SK-N-SH treated with all-trans-retinoic acid at 6 μM for 48 hours (cell line): ENCODE results near the gene PFDN2.
"Not testable (repeated sequence)": the region's sequence is repeated elsewhere in the genome, so short reads cannot be mapped to it uniquely, and the experiment has no call there.

Source experiments
- ATAC-seq: fragments of 200-7000 bp; cut with Tn5 transposase; 3 replicates; pipeline ENCODE4 v1.9.1; 2020; ENCODE audit warnings: mild to moderate bottlenecking, moderate library complexity
- ARNTL ChIP-seq: fragments of 450-650 bp; formaldehyde crosslinking; IDR thresholded peaks from 2 replicates; pipeline ENCODE4 v1.5.0; 2020; ENCODE audit warnings: low read depth, mild to moderate bottlenecking, moderate library complexity, borderline replicate concordance
- BACH2 ChIP-seq: fragments of 250-450 bp; sonication (Bioruptor Pico); IDR thresholded peaks from 2 replicates; pipeline ENCODE4 v1.9.0; 2021; ENCODE audit warnings: mild to moderate bottlenecking, borderline replicate concordance
- CSDC2 ChIP-seq: fragments of 250-450 bp; sonication (Bioruptor Pico); IDR thresholded peaks from 2 replicates; pipeline ENCODE4 v1.5.0; 2020; ENCODE audit warnings: mild to moderate bottlenecking, moderate library complexity
- CSRNP3 ChIP-seq: fragments of 250-450 bp; sonication (Bioruptor Pico); IDR thresholded peaks from 2 replicates; pipeline ENCODE4 v1.5.1; 2021; ENCODE audit warnings: mild to moderate bottlenecking, moderate library complexity
- ESRRG ChIP-seq: fragments of 250-450 bp; sonication (Bioruptor Pico); IDR thresholded peaks from 2 replicates; pipeline ENCODE4 v1.6.1; 2021; ENCODE audit warnings: mild to moderate bottlenecking
- GLIS3 ChIP-seq: fragments of 250-450 bp; sonication (Bioruptor Pico); IDR thresholded peaks from 2 replicates; pipeline ENCODE4 v1.5.0; 2020; ENCODE audit warnings: mild to moderate bottlenecking, moderate library complexity
- ISL1 ChIP-seq: fragments of 250-450 bp; sonication (Bioruptor Pico); IDR thresholded peaks from 2 replicates; pipeline ENCODE4 v2.1.2; 2022; ENCODE audit warnings: mild to moderate bottlenecking, moderate library complexity
- PATZ1 ChIP-seq: fragments of 250-450 bp; sonication (Bioruptor Pico); IDR thresholded peaks from 2 replicates; pipeline ENCODE4 v1.8.0; 2020; ENCODE audit warnings: mild to moderate bottlenecking, moderate library complexity, borderline replicate concordance
- PPARA ChIP-seq: fragments of 250-450 bp; sonication (Bioruptor Pico); IDR thresholded peaks from 2 replicates; pipeline ENCODE4 v1.5.0; 2020; ENCODE audit warnings: mild to moderate bottlenecking, borderline replicate concordance
- RARB ChIP-seq: fragments of 250-450 bp; sonication (Bioruptor Pico); IDR thresholded peaks from 2 replicates; pipeline ENCODE4 v1.8.0; 2021; ENCODE audit warnings: mild to moderate bottlenecking, moderate library complexity
- SNAI2 ChIP-seq: fragments of 250-450 bp; sonication (Bioruptor Pico); IDR thresholded peaks from 2 replicates; pipeline ENCODE4 v1.5.0; 2020; ENCODE audit warnings: mild to moderate bottlenecking, moderate library complexity
- ZC3H10 ChIP-seq: fragments of 250-450 bp; sonication (Bioruptor Pico); IDR thresholded peaks from 2 replicates; pipeline ENCODE4 v1.5.1; 2021; ENCODE audit warnings: mild to moderate bottlenecking, moderate library complexity
- ZFP3 ChIP-seq: fragments of 250-450 bp; sonication (Bioruptor Pico); IDR thresholded peaks from 2 replicates; pipeline ENCODE4 v1.5.0; 2020; ENCODE audit warnings: mild to moderate bottlenecking, moderate library complexity
- ZNF565 ChIP-seq: fragments of 450-650 bp; formaldehyde crosslinking; conservative IDR thresholded peaks from 2 replicates; pipeline ENCODE4 v1.5.0; 2020; ENCODE audit warnings: low read depth, mild to moderate bottlenecking, moderate library complexity
- ZNF70 ChIP-seq: fragments of 450-650 bp; formaldehyde crosslinking; IDR thresholded peaks from 2 replicates; pipeline ENCODE4 v1.5.0; 2020; ENCODE audit warnings: mild to moderate bottlenecking, moderate library complexity
- ZNF8 ChIP-seq: fragments of 450-650 bp; formaldehyde crosslinking; IDR thresholded peaks from 2 replicates; pipeline ENCODE4 v1.5.0; 2020; ENCODE audit warnings: mild to moderate bottlenecking, moderate library complexity
- TF ChIP-seq, protein P1 (sequence below): fragments of 250-450 bp; sonication (Bioruptor Pico); IDR thresholded peaks from 2 replicates; pipeline ENCODE4 v1.8.0; 2021; ENCODE audit warnings: low read depth, mild to moderate bottlenecking, moderate library complexity, borderline replicate concordance
- TF ChIP-seq, protein P2 (sequence below): fragments of 250-450 bp; sonication (Bioruptor Pico); IDR thresholded peaks from 2 replicates; pipeline ENCODE4 v1.5.1; 2020; ENCODE audit warnings: low read depth, mild to moderate bottlenecking, moderate library complexity
- TF ChIP-seq, protein P3 (sequence below): fragments of 250-450 bp; sonication (Bioruptor Pico); IDR thresholded peaks from 2 replicates; pipeline ENCODE4 v1.5.0; 2020; ENCODE audit warnings: mild to moderate bottlenecking, moderate library complexity

PFDN2 gene

GRCh38 chr1:161119092-161119903 lies 1.5 kb upstream of the PFDN2 start:
- peak; percentile 73 for ATAC-seq

GRCh38 chr1:161115961-161116360 lies 1.9 kb downstream of the PFDN2 start:
- not testable (repeated sequence) for ATAC-seq

More at GRCh38 chr1:161119092-161119903, 1.5 kb upstream of the PFDN2 start:
- TF ChIP-seq ARNTL (CRISPR knock-in tag) (no peak), ZNF8 (CRISPR knock-in tag) (no peak), ZFP3 (CRISPR knock-in tag) (no peak), CSRNP3 (CRISPR knock-in tag) (no peak), GLIS3 (CRISPR knock-in tag) (0 out of 2 replicates have a peak, but pooled peaks have one; percentile 4)
- TF ChIP-seq, protein P1, sequence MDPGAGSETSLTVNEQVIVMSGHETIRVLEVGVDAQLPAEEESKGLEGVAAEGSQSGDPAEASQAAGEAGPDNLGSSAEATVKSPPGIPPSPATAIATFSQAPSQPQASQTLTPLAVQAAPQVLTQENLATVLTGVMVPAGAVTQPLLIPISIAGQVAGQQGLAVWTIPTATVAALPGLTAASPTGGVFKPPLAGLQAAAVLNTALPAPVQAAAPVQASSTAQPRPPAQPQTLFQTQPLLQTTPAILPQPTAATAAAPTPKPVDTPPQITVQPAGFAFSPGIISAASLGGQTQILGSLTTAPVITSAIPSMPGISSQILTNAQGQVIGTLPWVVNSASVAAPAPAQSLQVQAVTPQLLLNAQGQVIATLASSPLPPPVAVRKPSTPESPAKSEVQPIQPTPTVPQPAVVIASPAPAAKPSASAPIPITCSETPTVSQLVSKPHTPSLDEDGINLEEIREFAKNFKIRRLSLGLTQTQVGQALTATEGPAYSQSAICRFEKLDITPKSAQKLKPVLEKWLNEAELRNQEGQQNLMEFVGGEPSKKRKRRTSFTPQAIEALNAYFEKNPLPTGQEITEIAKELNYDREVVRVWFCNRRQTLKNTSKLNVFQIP = no peak
- TF ChIP-seq, protein P2, sequence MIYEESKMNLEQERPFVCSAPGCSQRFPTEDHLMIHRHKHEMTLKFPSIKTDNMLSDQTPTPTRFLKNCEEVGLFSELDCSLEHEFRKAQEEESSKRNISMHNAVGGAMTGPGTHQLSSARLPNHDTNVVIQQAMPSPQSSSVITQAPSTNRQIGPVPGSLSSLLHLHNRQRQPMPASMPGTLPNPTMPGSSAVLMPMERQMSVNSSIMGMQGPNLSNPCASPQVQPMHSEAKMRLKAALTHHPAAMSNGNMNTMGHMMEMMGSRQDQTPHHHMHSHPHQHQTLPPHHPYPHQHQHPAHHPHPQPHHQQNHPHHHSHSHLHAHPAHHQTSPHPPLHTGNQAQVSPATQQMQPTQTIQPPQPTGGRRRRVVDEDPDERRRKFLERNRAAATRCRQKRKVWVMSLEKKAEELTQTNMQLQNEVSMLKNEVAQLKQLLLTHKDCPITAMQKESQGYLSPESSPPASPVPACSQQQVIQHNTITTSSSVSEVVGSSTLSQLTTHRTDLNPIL (CRISPR knock-in tag) = no peak

DNA sequence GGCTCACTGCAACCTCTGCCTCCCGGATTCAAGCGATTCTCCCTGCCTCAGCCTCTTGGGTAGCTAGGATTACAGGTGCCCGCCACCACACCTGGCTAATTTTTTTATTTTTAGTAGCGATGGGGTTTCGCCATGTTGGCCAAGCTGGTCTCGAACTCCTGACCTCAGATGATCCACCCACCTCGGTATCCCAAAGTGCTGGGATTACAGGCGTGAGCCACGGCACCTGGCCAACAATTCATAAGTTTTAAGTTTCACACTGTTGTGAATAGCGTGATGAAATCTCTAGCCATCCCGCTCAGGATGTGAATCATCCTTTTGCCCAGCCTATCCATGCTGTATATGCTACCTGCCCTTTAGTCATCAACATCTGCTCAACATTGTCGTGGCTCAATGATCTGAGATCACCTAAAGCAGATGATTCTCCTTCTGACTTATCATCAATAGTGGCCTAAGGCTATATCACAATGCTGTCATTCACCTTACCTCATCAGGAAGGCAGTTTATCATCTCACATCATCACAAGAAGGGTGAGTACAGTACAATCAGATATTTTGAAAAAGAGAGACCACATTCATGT lies 2.6 kb downstream of the PFDN2 start:
- ATAC-seq = no peak

More for the DNA sequence above, 2.6 kb downstream of the PFDN2 start:
- TF ChIP-seq SNAI2 (CRISPR knock-in tag) (no peak), ARNTL (CRISPR knock-in tag) (no peak), CSDC2 (CRISPR knock-in tag) (no peak), RARB (no peak), PPARA (CRISPR knock-in tag) (no peak), ISL1 (CRISPR knock-in tag) (no peak), CSRNP3 (CRISPR knock-in tag) (no peak), ZC3H10 (CRISPR knock-in tag) (no peak), GLIS3 (CRISPR knock-in tag) (no peak), ZNF565 (no peak), ZNF70 (no peak), PATZ1 (no peak), BACH2 (no peak), ZNF8 (CRISPR knock-in tag) (no peak), ESRRG (CRISPR knock-in tag) (no peak), ZFP3 (CRISPR knock-in tag) (no peak)
- TF ChIP-seq, protein P1 = no peak
- TF ChIP-seq, protein P3, sequence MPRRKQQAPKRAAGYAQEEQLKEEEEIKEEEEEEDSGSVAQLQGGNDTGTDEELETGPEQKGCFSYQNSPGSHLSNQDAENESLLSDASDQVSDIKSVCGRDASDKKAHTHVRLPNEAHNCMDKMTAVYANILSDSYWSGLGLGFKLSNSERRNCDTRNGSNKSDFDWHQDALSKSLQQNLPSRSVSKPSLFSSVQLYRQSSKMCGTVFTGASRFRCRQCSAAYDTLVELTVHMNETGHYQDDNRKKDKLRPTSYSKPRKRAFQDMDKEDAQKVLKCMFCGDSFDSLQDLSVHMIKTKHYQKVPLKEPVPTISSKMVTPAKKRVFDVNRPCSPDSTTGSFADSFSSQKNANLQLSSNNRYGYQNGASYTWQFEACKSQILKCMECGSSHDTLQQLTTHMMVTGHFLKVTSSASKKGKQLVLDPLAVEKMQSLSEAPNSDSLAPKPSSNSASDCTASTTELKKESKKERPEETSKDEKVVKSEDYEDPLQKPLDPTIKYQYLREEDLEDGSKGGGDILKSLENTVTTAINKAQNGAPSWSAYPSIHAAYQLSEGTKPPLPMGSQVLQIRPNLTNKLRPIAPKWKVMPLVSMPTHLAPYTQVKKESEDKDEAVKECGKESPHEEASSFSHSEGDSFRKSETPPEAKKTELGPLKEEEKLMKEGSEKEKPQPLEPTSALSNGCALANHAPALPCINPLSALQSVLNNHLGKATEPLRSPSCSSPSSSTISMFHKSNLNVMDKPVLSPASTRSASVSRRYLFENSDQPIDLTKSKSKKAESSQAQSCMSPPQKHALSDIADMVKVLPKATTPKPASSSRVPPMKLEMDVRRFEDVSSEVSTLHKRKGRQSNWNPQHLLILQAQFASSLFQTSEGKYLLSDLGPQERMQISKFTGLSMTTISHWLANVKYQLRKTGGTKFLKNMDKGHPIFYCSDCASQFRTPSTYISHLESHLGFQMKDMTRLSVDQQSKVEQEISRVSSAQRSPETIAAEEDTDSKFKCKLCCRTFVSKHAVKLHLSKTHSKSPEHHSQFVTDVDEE (CRISPR knock-in tag) = no peak
- TF ChIP-seq, protein P2 (CRISPR knock-in tag) = no peak
